ENCODE measurements around the gene MAN1A1. TPM values are rescaled to one million over a fixed set of nuclear protein-coding genes. Genes with fewer than 3 reads are reported as not detected.

The MAN1A1 gene
- polyA plus RNA-seq, 1 donor from 2014 or later: 4.6 TPM

DNA sequence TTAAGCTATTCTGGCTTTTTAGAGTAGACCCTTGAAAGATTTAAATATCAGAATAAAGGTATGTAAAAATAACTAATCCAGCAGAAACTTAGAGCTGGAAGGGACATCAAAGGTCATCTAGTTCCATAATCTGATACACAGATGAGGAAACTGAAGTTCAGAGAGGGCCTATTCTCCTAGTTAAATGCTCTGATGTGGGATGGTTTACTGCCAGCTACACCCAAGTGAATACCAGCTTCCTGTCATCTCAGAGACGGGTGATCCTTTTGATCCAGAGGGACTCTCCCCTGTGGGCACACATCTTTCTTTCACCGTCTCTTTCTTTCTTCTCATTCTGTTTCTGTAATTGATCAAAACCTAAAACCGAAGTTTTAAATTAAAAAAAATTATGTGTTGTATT, 94.1 kb downstream of the MAN1A1 start:
- H3K79me2 ChIP-seq (replicated peaks; ENCODE audit: insufficient read depth, low read length): no peaks in the 10 kb centered on the region

DNA sequence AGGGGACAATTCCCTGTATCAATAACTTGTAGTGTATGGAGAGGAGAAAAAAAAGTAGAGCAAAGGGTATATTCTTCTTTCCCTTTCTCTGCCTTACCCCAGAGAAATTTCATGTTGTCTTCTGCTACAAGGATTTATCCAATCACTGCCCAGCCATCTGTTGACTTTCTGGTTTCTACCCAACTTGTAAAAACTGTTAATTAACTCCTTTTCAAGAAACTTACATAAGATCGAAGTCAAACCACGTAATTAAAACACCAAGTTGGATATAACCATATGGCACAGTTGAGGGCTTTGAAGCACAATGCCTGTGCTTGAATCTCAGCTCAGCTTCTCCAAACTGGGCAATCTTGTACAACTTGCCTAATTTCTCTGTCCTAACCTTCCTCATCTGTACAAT, 99.5 kb downstream of the MAN1A1 start:
- Histone ChIP-seq H3F3A (ENCODE audit: insufficient read depth, low read length, poor library complexity, severe bottlenecking) (no peaks in the 10 kb centered on the region), H2AFZ (ENCODE audit: low read depth, low read length) (no peak overlapping the region), H3K4me2 (ENCODE audit: low read length) (no peak overlapping the region), H3K79me2 (replicated peaks; ENCODE audit: insufficient read depth, low read length) (no peaks in the 10 kb centered on the region), H3K9ac (ENCODE audit: low read length) (no peak overlapping the region), H3K27me3 (ENCODE audit: insufficient read depth, low read depth, low read length) (no peaks in the 10 kb centered on the region), H3K9me3 (ENCODE audit: low read length) (no peaks in the 10 kb centered on the region), H3K4me3 (ENCODE audit: low read length) (no peak overlapping the region), H3K36me3 (ENCODE audit: insufficient read depth, low read length) (no peaks in the 10 kb centered on the region), H3K9me2 (ENCODE audit: insufficient read depth, low read length) (no peaks in the 10 kb centered on the region), H4K20me1 (ENCODE audit: insufficient read depth) (no peaks in the 10 kb centered on the region), H3K27ac (ENCODE audit: low read length) (no peak overlapping the region)
- TF ChIP-seq EZH2 (IDR thresholded peaks at IDR 0.05; ENCODE audit: borderline replicate concordance, insufficient read depth, low read length, poor library complexity, severe bottlenecking): no peak
- TF ChIP-seq RAD21 (conservative IDR thresholded peaks at IDR 0.05): no peak
- no peak for TF ChIP-seq MXI1 (conservative IDR thresholded peaks at IDR 0.05; ENCODE audit: poor library complexity, severe bottlenecking)
- TF ChIP-seq EP300 (conservative IDR thresholded peaks at IDR 0.05; ENCODE audit: poor library complexity, severe bottlenecking): no peak
- TF ChIP-seq, protein P1, sequence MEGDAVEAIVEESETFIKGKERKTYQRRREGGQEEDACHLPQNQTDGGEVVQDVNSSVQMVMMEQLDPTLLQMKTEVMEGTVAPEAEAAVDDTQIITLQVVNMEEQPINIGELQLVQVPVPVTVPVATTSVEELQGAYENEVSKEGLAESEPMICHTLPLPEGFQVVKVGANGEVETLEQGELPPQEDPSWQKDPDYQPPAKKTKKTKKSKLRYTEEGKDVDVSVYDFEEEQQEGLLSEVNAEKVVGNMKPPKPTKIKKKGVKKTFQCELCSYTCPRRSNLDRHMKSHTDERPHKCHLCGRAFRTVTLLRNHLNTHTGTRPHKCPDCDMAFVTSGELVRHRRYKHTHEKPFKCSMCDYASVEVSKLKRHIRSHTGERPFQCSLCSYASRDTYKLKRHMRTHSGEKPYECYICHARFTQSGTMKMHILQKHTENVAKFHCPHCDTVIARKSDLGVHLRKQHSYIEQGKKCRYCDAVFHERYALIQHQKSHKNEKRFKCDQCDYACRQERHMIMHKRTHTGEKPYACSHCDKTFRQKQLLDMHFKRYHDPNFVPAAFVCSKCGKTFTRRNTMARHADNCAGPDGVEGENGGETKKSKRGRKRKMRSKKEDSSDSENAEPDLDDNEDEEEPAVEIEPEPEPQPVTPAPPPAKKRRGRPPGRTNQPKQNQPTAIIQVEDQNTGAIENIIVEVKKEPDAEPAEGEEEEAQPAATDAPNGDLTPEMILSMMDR (IDR thresholded peaks at IDR 0.05; ENCODE audit: poor library complexity, severe bottlenecking): no peak
- no peak for TF ChIP-seq POLR2AphosphoS5 (IDR thresholded peaks at IDR 0.05)

More for the DNA sequence above, 94.1 kb downstream of the MAN1A1 start:
- Histone ChIP-seq H3K9ac (ENCODE audit: low read length) (no peak overlapping the region), H3K9me2 (ENCODE audit: insufficient read depth, low read length) (no peaks in the 10 kb centered on the region), H3K4me2 (ENCODE audit: low read length) (no peak overlapping the region), H3K27ac (ENCODE audit: low read length) (no peak overlapping the region), H2AFZ (ENCODE audit: low read depth, low read length) (no peak overlapping the region), H3K36me3 (ENCODE audit: insufficient read depth, low read length) (no peaks in the 10 kb centered on the region), H3K27me3 (ENCODE audit: insufficient read depth, low read depth, low read length) (no peaks in the 10 kb centered on the region), H3K9me3 (ENCODE audit: low read length) (no peaks in the 10 kb centered on the region), H3K4me3 (ENCODE audit: low read length) (no peak overlapping the region), H4K20me1 (ENCODE audit: insufficient read depth) (no peaks in the 10 kb centered on the region), H3F3A (ENCODE audit: insufficient read depth, low read length, poor library complexity, severe bottlenecking) (no peaks in the 10 kb centered on the region)
- TF ChIP-seq, protein P1 (IDR thresholded peaks at IDR 0.05; ENCODE audit: poor library complexity, severe bottlenecking): no peak
- no peak for TF ChIP-seq RAD21 (conservative IDR thresholded peaks at IDR 0.05)
- TF ChIP-seq POLR2AphosphoS5 (IDR thresholded peaks at IDR 0.05): no peak
- TF ChIP-seq TAF1 (IDR thresholded peaks at IDR 0.05; ENCODE audit: low read depth): no peak
- TF ChIP-seq EZH2 (IDR thresholded peaks at IDR 0.05; ENCODE audit: borderline replicate concordance, insufficient read depth, low read length, poor library complexity, severe bottlenecking): no peak
- TF ChIP-seq EP300 (conservative IDR thresholded peaks at IDR 0.05; ENCODE audit: poor library complexity, severe bottlenecking): no peak
- TF ChIP-seq MXI1 (conservative IDR thresholded peaks at IDR 0.05; ENCODE audit: poor library complexity, severe bottlenecking): no peak
- TF ChIP-seq, protein P2, sequence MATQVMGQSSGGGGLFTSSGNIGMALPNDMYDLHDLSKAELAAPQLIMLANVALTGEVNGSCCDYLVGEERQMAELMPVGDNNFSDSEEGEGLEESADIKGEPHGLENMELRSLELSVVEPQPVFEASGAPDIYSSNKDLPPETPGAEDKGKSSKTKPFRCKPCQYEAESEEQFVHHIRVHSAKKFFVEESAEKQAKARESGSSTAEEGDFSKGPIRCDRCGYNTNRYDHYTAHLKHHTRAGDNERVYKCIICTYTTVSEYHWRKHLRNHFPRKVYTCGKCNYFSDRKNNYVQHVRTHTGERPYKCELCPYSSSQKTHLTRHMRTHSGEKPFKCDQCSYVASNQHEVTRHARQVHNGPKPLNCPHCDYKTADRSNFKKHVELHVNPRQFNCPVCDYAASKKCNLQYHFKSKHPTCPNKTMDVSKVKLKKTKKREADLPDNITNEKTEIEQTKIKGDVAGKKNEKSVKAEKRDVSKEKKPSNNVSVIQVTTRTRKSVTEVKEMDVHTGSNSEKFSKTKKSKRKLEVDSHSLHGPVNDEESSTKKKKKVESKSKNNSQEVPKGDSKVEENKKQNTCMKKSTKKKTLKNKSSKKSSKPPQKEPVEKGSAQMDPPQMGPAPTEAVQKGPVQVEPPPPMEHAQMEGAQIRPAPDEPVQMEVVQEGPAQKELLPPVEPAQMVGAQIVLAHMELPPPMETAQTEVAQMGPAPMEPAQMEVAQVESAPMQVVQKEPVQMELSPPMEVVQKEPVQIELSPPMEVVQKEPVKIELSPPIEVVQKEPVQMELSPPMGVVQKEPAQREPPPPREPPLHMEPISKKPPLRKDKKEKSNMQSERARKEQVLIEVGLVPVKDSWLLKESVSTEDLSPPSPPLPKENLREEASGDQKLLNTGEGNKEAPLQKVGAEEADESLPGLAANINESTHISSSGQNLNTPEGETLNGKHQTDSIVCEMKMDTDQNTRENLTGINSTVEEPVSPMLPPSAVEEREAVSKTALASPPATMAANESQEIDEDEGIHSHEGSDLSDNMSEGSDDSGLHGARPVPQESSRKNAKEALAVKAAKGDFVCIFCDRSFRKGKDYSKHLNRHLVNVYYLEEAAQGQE (IDR thresholded peaks at IDR 0.05; ENCODE audit: borderline replicate concordance): no peak
- TF ChIP-seq SMC3 (conservative IDR thresholded peaks at IDR 0.05; ENCODE audit: poor library complexity): no peak

Data from neural cell (in vitro differentiated cells).